Upper lobe of left lung (tissue), 4 donors: ENCODE measurements around the gene HSPA8.
A peak's percentile ranks its signal among the peaks of the same experiment; 100 is the strongest.

Experiments
- CTCF ChIP-seq, 6 experiments: fragments of 450-650 bp in 4 of 6; fragments of 200-600 bp in 2 of 6; sonication (generic) in 2 of 6; IDR thresholded peaks; one replicate each; pipeline ENCODE4 v1.5.1; 2016 to 2019; ENCODE audit warnings: antibody characterized with exemption in 6 of 6
- EP300 ChIP-seq, 4 donors: sonication (generic); formaldehyde crosslinking; IDR thresholded peaks; one replicate each; pipeline ENCODE4 v1.5.1; 2017; ENCODE audit warnings: antibody characterized with exemption in 4 of 4, control low read depth in 2 of 4
- POLR2AphosphoS5 ChIP-seq, 2 donors: sonication (generic); formaldehyde crosslinking; IDR thresholded peaks; one replicate each; pipeline ENCODE4 v1.5.1; 2017; ENCODE audit warnings: antibody characterized with exemption in 2 of 2

- TF ChIP-seq CTCF (IDR thresholded peaks at IDR 0.05) (no peak), EP300 (IDR thresholded peaks at IDR 0.05) (no peak), POLR2AphosphoS5 (IDR thresholded peaks at IDR 0.05) (peak; percentile 71 to 99)
Measured at GRCh38 chr11:123061403-123062157, at the start of gene HSPA8.
